ENCODE results near the gene KCNK17.

DNA sequence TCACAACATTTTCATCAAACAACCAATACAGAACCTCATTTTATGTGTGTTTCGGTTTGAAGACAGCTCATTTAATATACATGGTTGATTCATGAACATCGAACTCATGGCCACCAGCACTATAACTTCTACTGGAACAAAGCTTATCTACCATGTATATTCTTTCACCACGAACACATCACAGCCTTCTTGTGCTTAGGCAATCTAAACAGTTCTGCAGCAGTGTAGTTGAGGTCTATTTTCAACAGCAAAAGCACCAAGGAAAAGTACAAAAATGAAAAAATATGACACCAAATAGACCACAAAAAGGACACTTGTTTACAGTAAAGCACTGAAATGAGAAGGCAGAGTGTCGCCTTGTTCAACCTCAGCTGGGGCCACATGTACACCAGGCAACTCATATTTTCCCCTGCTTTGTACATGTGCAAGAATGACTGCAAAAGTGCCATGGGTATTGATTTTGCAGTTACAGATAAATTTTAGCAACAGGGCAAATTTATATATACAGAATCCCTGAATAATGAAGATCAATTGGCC is 59.2 kb downstream of the KCNK17 start:
- TF ChIP-seq, protein P1, sequence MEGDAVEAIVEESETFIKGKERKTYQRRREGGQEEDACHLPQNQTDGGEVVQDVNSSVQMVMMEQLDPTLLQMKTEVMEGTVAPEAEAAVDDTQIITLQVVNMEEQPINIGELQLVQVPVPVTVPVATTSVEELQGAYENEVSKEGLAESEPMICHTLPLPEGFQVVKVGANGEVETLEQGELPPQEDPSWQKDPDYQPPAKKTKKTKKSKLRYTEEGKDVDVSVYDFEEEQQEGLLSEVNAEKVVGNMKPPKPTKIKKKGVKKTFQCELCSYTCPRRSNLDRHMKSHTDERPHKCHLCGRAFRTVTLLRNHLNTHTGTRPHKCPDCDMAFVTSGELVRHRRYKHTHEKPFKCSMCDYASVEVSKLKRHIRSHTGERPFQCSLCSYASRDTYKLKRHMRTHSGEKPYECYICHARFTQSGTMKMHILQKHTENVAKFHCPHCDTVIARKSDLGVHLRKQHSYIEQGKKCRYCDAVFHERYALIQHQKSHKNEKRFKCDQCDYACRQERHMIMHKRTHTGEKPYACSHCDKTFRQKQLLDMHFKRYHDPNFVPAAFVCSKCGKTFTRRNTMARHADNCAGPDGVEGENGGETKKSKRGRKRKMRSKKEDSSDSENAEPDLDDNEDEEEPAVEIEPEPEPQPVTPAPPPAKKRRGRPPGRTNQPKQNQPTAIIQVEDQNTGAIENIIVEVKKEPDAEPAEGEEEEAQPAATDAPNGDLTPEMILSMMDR (IDR thresholded peaks at IDR 0.05): no peak
- TF ChIP-seq SIN3A (IDR thresholded peaks at IDR 0.05; ENCODE audit: borderline replicate concordance, insufficient read depth, low read depth, low read length): no peak
- no peak for TF ChIP-seq TCF7L2 (IDR thresholded peaks at IDR 0.05; ENCODE audit: low read depth, low read length)
- TF ChIP-seq POLR2AphosphoS5 (IDR thresholded peaks at IDR 0.05; ENCODE audit: low read depth, low read length): no peak

Measured in Panc1 (cell line).